Measurements from ENCODE around the gene GRIN2A.

The GRIN2A gene

GRCh38 chr16:10093576-10093975 is 88.7 kb downstream of the GRIN2A start:
- POLR2A ChIA-PET, result no interaction called here
- no peak overlapping the region for H3K27ac ChIP-seq (ENCODE audit: insufficient read depth in 1 of 2, low read depth in 1 of 2, low read length in 2 of 2, poor library complexity in 1 of 2, severe bottlenecking in 2 of 2)

GRCh38 chr16:10090816-10091215 is 91.4 kb downstream of the GRIN2A start:
- ChIA-PET POLR2A (interaction anchor here (0.7 kb wide), 1 partner anchor 9 kb away, joined by 3 read pairs; no protein-coding TSS in a partner anchor), CTCF (interaction anchor here (0.7 kb wide), 1 partner anchor 1522 kb away, joined by 4 read pairs; no protein-coding TSS in a partner anchor)
- WGBS (ENCODE audit: insufficient coverage), result 100% methylated on average over 1 of the region's 1 CpG
- no peak overlapping the region for H3K27ac ChIP-seq (ENCODE audit: insufficient read depth in 1 of 2, low read depth in 1 of 2, low read length in 2 of 2, poor library complexity in 1 of 2, severe bottlenecking in 2 of 2)
- no peak for DNase-seq
- H3K4me1 ChIP-seq (ENCODE audit: control extremely low read depth in 1 of 4, control insufficient read depth in 4 of 4, insufficient read depth in 4 of 4, low read length in 3 of 4), result no peaks in the 10 kb centered on the region
- H3K27me3 ChIP-seq (replicated peaks in 2 of 5; ENCODE audit: control insufficient read depth in 4 of 5, insufficient read depth in 5 of 5, low read length in 4 of 5), result peaks cover 0 to 2% (median 0%) of the 10 kb centered on the region in 5 experiments
- no peak overlapping the region for H3K4me3 ChIP-seq (ENCODE audit: control insufficient read depth in 1 of 7, extremely low read depth in 1 of 7, insufficient read depth in 4 of 7, low read depth in 2 of 7, low read length in 6 of 7)
- no peaks in the 10 kb centered on the region for H3K36me3 ChIP-seq (ENCODE audit: control insufficient read depth in 4 of 4, insufficient read depth in 4 of 4, low read length in 3 of 4)
- H3K9me3 ChIP-seq (ENCODE audit: control extremely low read depth in 1 of 5, control insufficient read depth in 4 of 5, insufficient read depth in 2 of 5, low read depth in 1 of 5, low read length in 4 of 5), result peaks cover 0 to 3% (median 0%) of the 10 kb centered on the region in 5 experiments

More at GRCh38 chr16:10093576-10093975, 88.7 kb downstream of the GRIN2A start:
- peak in 1 of 3 donors; percentile 1 for DNase-seq
- Histone ChIP-seq H3K4me1 (ENCODE audit: control extremely low read depth in 1 of 4, control insufficient read depth in 4 of 4, insufficient read depth in 4 of 4, low read length in 3 of 4) (no peaks in the 10 kb centered on the region), H3K27me3 (replicated peaks in 2 of 5; ENCODE audit: control insufficient read depth in 4 of 5, insufficient read depth in 5 of 5, low read length in 4 of 5) (no peaks in the 10 kb centered on the region), H3K4me3 (ENCODE audit: control insufficient read depth in 1 of 7, extremely low read depth in 1 of 7, insufficient read depth in 4 of 7, low read depth in 2 of 7, low read length in 6 of 7) (no peak overlapping the region), H3K9me3 (ENCODE audit: control extremely low read depth in 1 of 5, control insufficient read depth in 4 of 5, insufficient read depth in 2 of 5, low read depth in 1 of 5, low read length in 4 of 5) (peaks cover 0 to 3% (median 0%) of the 10 kb centered on the region in 5 experiments), H3K36me3 (ENCODE audit: control insufficient read depth in 4 of 4, insufficient read depth in 4 of 4, low read length in 3 of 4) (no peaks in the 10 kb centered on the region)
- 69% methylated on average over 8 of the region's 8 CpGs for WGBS (ENCODE audit: insufficient coverage)
- CTCF ChIA-PET, result no interaction called here

GRCh38 chr16:10088380-10088793 is 93.8 kb downstream of the GRIN2A start:
- Histone ChIP-seq H3K27ac (ENCODE audit: insufficient read depth in 1 of 2, low read depth in 1 of 2, low read length in 2 of 2, poor library complexity in 1 of 2, severe bottlenecking in 2 of 2) (no peak overlapping the region), H3K4me3 (ENCODE audit: control insufficient read depth in 1 of 7, extremely low read depth in 1 of 7, insufficient read depth in 4 of 7, low read depth in 2 of 7, low read length in 6 of 7) (no peak overlapping the region), H3K4me1 (ENCODE audit: control extremely low read depth in 1 of 4, control insufficient read depth in 4 of 4, insufficient read depth in 4 of 4, low read length in 3 of 4) (no peaks in the 10 kb centered on the region), H3K27me3 (replicated peaks in 2 of 5; ENCODE audit: control insufficient read depth in 4 of 5, insufficient read depth in 5 of 5, low read length in 4 of 5) (peaks cover 0 to 2% (median 0%) of the 10 kb centered on the region in 5 experiments), H3K36me3 (ENCODE audit: control insufficient read depth in 4 of 4, insufficient read depth in 4 of 4, low read length in 3 of 4) (no peaks in the 10 kb centered on the region), H3K9me3 (ENCODE audit: control extremely low read depth in 1 of 5, control insufficient read depth in 4 of 5, insufficient read depth in 2 of 5, low read depth in 1 of 5, low read length in 4 of 5) (no peaks in the 10 kb centered on the region)
- no peak for DNase-seq
- ChIA-PET POLR2A (no interaction called here), CTCF (no interaction called here)
- 68% methylated on average over 4 of the region's 7 CpGs for WGBS (ENCODE audit: insufficient coverage)

- Histone ChIP-seq H3K27ac (ENCODE audit: insufficient read depth in 1 of 2, low read depth in 1 of 2, low read length in 2 of 2, poor library complexity in 1 of 2, severe bottlenecking in 2 of 2) (no peak overlapping the region), H3K4me1 (ENCODE audit: control extremely low read depth in 1 of 4, control insufficient read depth in 4 of 4, insufficient read depth in 4 of 4, low read length in 3 of 4) (no peaks in the 10 kb centered on the region), H3K36me3 (ENCODE audit: control insufficient read depth in 4 of 4, insufficient read depth in 4 of 4, low read length in 3 of 4) (no peaks in the 10 kb centered on the region), H3K27me3 (replicated peaks in 2 of 5; ENCODE audit: control insufficient read depth in 4 of 5, insufficient read depth in 5 of 5, low read length in 4 of 5) (peaks cover 0 to 2% (median 0%) of the 10 kb centered on the region in 5 experiments), H3K4me3 (ENCODE audit: control insufficient read depth in 1 of 7, extremely low read depth in 1 of 7, insufficient read depth in 4 of 7, low read depth in 2 of 7, low read length in 6 of 7) (no peak overlapping the region), H3K9me3 (ENCODE audit: control extremely low read depth in 1 of 5, control insufficient read depth in 4 of 5, insufficient read depth in 2 of 5, low read depth in 1 of 5, low read length in 4 of 5) (no peaks in the 10 kb centered on the region)
- ChIA-PET CTCF (no interaction called here), POLR2A (no interaction called here)
- DNase-seq, result no peak
- 100% methylated on average over 3 of the region's 4 CpGs for WGBS (ENCODE audit: insufficient coverage)
Measured at GRCh38 chr16:10087151-10087550, 95.1 kb downstream of the GRIN2A start.

- WGBS (ENCODE audit: insufficient coverage), result 86% methylated on average over 1 of the region's 3 CpGs
- CTCF ChIA-PET, result no interaction called here
- no peak overlapping the region for H3K27ac ChIP-seq (ENCODE audit: insufficient read depth in 1 of 2, low read depth in 1 of 2, low read length in 2 of 2, poor library complexity in 1 of 2, severe bottlenecking in 2 of 2)
- DNase-seq, result no peak
- H3K9me3 ChIP-seq (ENCODE audit: control extremely low read depth in 1 of 5, control insufficient read depth in 4 of 5, insufficient read depth in 2 of 5, low read depth in 1 of 5, low read length in 4 of 5), result no peaks in the 10 kb centered on the region
- H3K27me3 ChIP-seq (replicated peaks in 2 of 5; ENCODE audit: control insufficient read depth in 4 of 5, insufficient read depth in 5 of 5, low read length in 4 of 5), result peaks cover 0 to 2% (median 0%) of the 10 kb centered on the region in 5 experiments
- H3K4me1 ChIP-seq (ENCODE audit: control extremely low read depth in 1 of 4, control insufficient read depth in 4 of 4, insufficient read depth in 4 of 4, low read length in 3 of 4), result no peaks in the 10 kb centered on the region
- no peaks in the 10 kb centered on the region for H3K36me3 ChIP-seq (ENCODE audit: control insufficient read depth in 4 of 4, insufficient read depth in 4 of 4, low read length in 3 of 4)
- H3K4me3 ChIP-seq (ENCODE audit: control insufficient read depth in 1 of 7, extremely low read depth in 1 of 7, insufficient read depth in 4 of 7, low read depth in 2 of 7, low read length in 6 of 7), result no peak overlapping the region
- POLR2A ChIA-PET, result no interaction called here
Measured at GRCh38 chr16:10086620-10087019, 95.6 kb downstream of the GRIN2A start.

GRCh38 chr16:10085078-10085798 is 97.0 kb downstream of the GRIN2A start:
- no peak for DNase-seq
- 91% methylated on average over 5 of the region's 6 CpGs for WGBS (ENCODE audit: insufficient coverage)
- CTCF ChIA-PET, result no interaction called here
- H3K36me3 ChIP-seq (ENCODE audit: control insufficient read depth in 4 of 4, insufficient read depth in 4 of 4, low read length in 3 of 4), result no peaks in the 10 kb centered on the region
- peaks cover 0 to 4% (median 0%) of the 10 kb centered on the region in 5 experiments for H3K27me3 ChIP-seq (replicated peaks in 2 of 5; ENCODE audit: control insufficient read depth in 4 of 5, insufficient read depth in 5 of 5, low read length in 4 of 5)
- H3K4me1 ChIP-seq (ENCODE audit: control extremely low read depth in 1 of 4, control insufficient read depth in 4 of 4, insufficient read depth in 4 of 4, low read length in 3 of 4), result peaks cover 0 to 6% (median 0%) of the 10 kb centered on the region in 4 experiments
- H3K27ac ChIP-seq (ENCODE audit: insufficient read depth in 1 of 2, low read depth in 1 of 2, low read length in 2 of 2, poor library complexity in 1 of 2, severe bottlenecking in 2 of 2), result no peak overlapping the region
- H3K9me3 ChIP-seq (ENCODE audit: control extremely low read depth in 1 of 5, control insufficient read depth in 4 of 5, insufficient read depth in 2 of 5, low read depth in 1 of 5, low read length in 4 of 5), result no peaks in the 10 kb centered on the region
- POLR2A ChIA-PET, result no interaction called here
- no peak overlapping the region for H3K4me3 ChIP-seq (ENCODE audit: control insufficient read depth in 1 of 7, extremely low read depth in 1 of 7, insufficient read depth in 4 of 7, low read depth in 2 of 7, low read length in 6 of 7)

GRCh38 chr16:10083301-10083700 is 98.9 kb downstream of the GRIN2A start:
- CTCF ChIA-PET, result no interaction called here
- H3K4me1 ChIP-seq (ENCODE audit: control extremely low read depth in 1 of 4, control insufficient read depth in 4 of 4, insufficient read depth in 4 of 4, low read length in 3 of 4), result peaks cover 0 to 14% (median 0%) of the 10 kb centered on the region in 4 experiments
- 50% methylated on average over 4 of the region's 5 CpGs for WGBS (ENCODE audit: insufficient coverage)
- POLR2A ChIA-PET, result no interaction called here
- H3K9me3 ChIP-seq (ENCODE audit: control extremely low read depth in 1 of 5, control insufficient read depth in 4 of 5, insufficient read depth in 2 of 5, low read depth in 1 of 5, low read length in 4 of 5), result no peaks in the 10 kb centered on the region
- no peaks in the 10 kb centered on the region for H3K36me3 ChIP-seq (ENCODE audit: control insufficient read depth in 4 of 4, insufficient read depth in 4 of 4, low read length in 3 of 4)
- peaks cover 0 to 5% (median 0%) of the 10 kb centered on the region in 5 experiments for H3K27me3 ChIP-seq (replicated peaks in 2 of 5; ENCODE audit: control insufficient read depth in 4 of 5, insufficient read depth in 5 of 5, low read length in 4 of 5)
- DNase-seq, result no peak
- no peak overlapping the region for H3K27ac ChIP-seq (ENCODE audit: insufficient read depth in 1 of 2, low read depth in 1 of 2, low read length in 2 of 2, poor library complexity in 1 of 2, severe bottlenecking in 2 of 2)
- H3K4me3 ChIP-seq (ENCODE audit: control insufficient read depth in 1 of 7, extremely low read depth in 1 of 7, insufficient read depth in 4 of 7, low read depth in 2 of 7, low read length in 6 of 7), result no peak overlapping the region

All from common myeloid progenitor, CD34-positive (primary cell).